ENCODE data around the gene RYR1.
"Not testable (repeated sequence)": the region's sequence is repeated elsewhere in the genome, so short reads cannot be mapped to it uniquely, and the experiment has no call there.

The RYR1 gene

GRCh38 chr19:38506375-38506722, 72.9 kb downstream of the RYR1 start:
- no peak overlapping the region for H3K27ac ChIP-seq
- no peak for TF ChIP-seq CTCF (conservative IDR thresholded peaks at IDR 0.05)

GRCh38 chr19:38506723-38507550, 73.4 kb downstream of the RYR1 start:
- TF ChIP-seq CTCF (conservative IDR thresholded peaks at IDR 0.05) = no peak
- no peak overlapping the region for H3K27ac ChIP-seq

- H3K27ac ChIP-seq = no peak overlapping the region
- TF ChIP-seq CTCF (conservative IDR thresholded peaks at IDR 0.05) = no peak
Measured at GRCh38 chr19:38507551-38508127, 74.1 kb downstream of the RYR1 start.

GRCh38 chr19:38508507-38508906, 75.0 kb downstream of the RYR1 start:
- TF ChIP-seq CTCF (conservative IDR thresholded peaks at IDR 0.05) = no peak
- H3K27ac ChIP-seq = no peak overlapping the region

GRCh38 chr19:38509027-38509426, 75.5 kb downstream of the RYR1 start:
- H3K27ac ChIP-seq = no peak overlapping the region
- no peak for TF ChIP-seq CTCF (conservative IDR thresholded peaks at IDR 0.05)

GRCh38 chr19:38511074-38511708, 77.7 kb downstream of the RYR1 start:
- H3K27ac ChIP-seq = no peak overlapping the region
- TF ChIP-seq CTCF (conservative IDR thresholded peaks at IDR 0.05) = no peak

GRCh38 chr19:38512277-38512676, 78.8 kb downstream of the RYR1 start:
- TF ChIP-seq CTCF (conservative IDR thresholded peaks at IDR 0.05) = no peak
- no peak overlapping the region for H3K27ac ChIP-seq

GRCh38 chr19:38513156-38513555, 79.7 kb downstream of the RYR1 start:
- not testable (repeated sequence) for H3K27ac ChIP-seq

Data from VCaP (cell line).